GM10248 (cell line): Measurements from ENCODE around the gene PRELID2.

ENCODE experiments used
- CTCF ChIA-PET: fragments of 300-600 bp; sonication (Branson Sonifier 250); formaldehyde crosslinking; extraction: SDS; loops from one replicate; lab custom pipeline; 2021; ENCODE audit warnings: antibody characterized with exemption; lab: Yijun Ruan, JAX
- POLR2A ChIA-PET: fragments of 350-650 bp; sonication (Branson Sonifier 250); formaldehyde crosslinking; extraction: SDS; loops from one replicate; lab custom pipeline; 2020; ENCODE audit warnings: antibody characterized with exemption; lab: Yijun Ruan, JAX
- DNase-seq: peaks from one replicate; pipeline ENCODE4 v3.0.0; 2012; ENCODE audit errors: extremely low spot score
- TF ChIP-seq, protein P1 (sequence below): IDR thresholded peaks from 2 replicates; pipeline ENCODE4 v1.5.1; 2012; ENCODE audit warnings: mild to moderate bottlenecking, low read depth; ENCODE audit errors: extremely low read depth, missing control alignments, control extremely low read depth

Gene PRELID2

DNA sequence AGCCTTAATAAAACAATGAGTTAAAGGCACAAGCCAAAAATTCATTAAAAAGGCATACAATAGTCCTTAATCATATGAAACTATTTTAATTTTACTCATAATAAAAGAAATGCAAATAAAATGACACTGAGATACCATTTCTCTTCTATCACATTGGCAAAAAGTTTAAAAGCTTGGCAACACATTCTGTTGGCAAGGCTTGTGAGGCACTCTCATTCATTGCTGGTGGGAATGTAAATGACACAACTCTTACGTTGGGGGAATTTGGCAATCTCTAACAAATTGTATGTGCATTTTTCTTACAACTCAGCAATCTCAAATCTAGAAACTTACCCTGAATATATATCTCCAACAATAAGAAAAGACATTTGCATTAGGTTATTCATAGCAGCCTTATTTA lies 111.6 kb downstream of the PRELID2 start:
- ChIA-PET POLR2A (no interaction called here), CTCF (no interaction called here)
- TF ChIP-seq, protein P1, sequence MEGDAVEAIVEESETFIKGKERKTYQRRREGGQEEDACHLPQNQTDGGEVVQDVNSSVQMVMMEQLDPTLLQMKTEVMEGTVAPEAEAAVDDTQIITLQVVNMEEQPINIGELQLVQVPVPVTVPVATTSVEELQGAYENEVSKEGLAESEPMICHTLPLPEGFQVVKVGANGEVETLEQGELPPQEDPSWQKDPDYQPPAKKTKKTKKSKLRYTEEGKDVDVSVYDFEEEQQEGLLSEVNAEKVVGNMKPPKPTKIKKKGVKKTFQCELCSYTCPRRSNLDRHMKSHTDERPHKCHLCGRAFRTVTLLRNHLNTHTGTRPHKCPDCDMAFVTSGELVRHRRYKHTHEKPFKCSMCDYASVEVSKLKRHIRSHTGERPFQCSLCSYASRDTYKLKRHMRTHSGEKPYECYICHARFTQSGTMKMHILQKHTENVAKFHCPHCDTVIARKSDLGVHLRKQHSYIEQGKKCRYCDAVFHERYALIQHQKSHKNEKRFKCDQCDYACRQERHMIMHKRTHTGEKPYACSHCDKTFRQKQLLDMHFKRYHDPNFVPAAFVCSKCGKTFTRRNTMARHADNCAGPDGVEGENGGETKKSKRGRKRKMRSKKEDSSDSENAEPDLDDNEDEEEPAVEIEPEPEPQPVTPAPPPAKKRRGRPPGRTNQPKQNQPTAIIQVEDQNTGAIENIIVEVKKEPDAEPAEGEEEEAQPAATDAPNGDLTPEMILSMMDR: no peak
- DNase-seq: no peak

DNA sequence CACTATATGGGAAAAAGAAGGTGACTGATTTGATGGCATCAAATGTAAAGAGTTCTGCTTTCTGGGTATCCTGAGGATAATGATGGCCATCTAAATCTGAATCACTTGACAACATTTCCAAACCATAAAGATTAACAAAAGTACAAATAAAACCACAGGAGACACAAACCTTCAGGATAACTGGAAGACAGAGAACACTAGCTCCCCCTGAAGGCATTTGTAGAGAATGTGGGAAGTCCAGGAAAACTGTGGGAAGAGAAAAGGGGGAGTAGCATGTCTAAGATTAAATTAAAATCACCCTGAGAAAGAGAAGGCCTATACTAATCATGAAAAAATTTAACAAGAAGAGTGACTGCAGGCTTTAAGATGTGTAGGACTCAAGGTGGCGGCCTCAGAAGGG lies 116.2 kb downstream of the PRELID2 start:
- CTCF ChIA-PET: interaction anchor here (1.3 to 1.7 kb wide), 3 partner anchors 10 to 27 kb away, joined by 3 to 6 read pairs (median 3); no protein-coding TSS in a partner anchor
- POLR2A ChIA-PET: no interaction called here
- no peak for DNase-seq
- TF ChIP-seq, protein P1: no peak

- TF ChIP-seq, protein P1: no peak
- ChIA-PET CTCF (interaction anchor here (1.3 kb wide), 1 partner anchor 13 kb away, joined by 4 read pairs; no protein-coding TSS in a partner anchor), POLR2A (no interaction called here)
- DNase-seq: no peak
These were observed 119.7 kb downstream of the PRELID2 start for GRCh38 chr5:145715412-145715811.

DNA sequence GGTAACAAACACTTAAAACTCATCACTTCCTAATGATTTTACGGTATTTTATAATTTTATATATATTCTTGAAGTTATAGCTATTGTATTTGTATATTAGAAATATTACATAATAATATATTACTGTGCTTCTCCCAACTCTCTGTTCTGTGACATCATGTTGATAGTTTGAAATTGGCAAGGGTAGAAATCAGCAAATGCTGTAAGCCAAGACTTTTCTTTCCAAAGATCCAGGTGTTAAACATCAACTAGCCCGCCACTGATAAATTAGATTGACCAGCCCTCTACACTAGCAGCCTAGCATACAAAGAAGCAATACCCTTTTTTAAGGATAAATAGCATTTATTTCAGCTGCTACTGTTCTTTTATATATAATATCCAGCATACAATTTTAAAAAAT lies 122.9 kb downstream of the PRELID2 start:
- DNase-seq: no peak
- CTCF ChIA-PET: no interaction called here
- TF ChIP-seq, protein P1: no peak
- POLR2A ChIA-PET: no interaction called here

DNA sequence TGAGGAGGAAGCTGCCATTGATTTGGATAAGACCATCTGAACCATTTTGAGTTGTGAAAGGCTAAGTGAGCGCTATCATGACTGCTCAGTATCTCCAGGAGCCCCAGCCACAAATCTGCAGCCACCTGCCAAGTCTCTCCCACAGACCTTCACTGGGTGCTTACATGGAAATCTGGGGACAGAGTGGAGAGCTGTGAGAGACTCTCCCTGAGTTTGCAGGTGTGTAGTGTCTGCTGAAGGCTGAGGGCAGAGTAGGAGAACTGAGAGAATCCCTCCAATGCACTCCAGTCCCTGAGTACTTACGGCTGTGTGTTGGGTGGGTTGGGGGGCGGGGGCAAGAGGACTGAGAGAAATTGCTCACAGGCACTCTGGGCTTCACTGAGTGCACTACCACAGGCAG lies 123.7 kb downstream of the PRELID2 start:
- TF ChIP-seq, protein P1: no peak
- ChIA-PET POLR2A (no interaction called here), CTCF (interaction anchor here (1.1 to 5.8 kb wide), 3 partner anchors 10 to 19 kb away, joined by 3 to 54 read pairs (median 4); no protein-coding TSS in a partner anchor)
- DNase-seq: no peak
